Retinal pigment epithelial cell (primary cell): ENCODE data around the gene GTPBP4.
A peak's percentile ranks its signal among the peaks of the same experiment; 100 is the strongest.

Source experiments
- DNase-seq: peaks from one replicate; pipeline ENCODE4 v3.0.0-alpha.2; 2010; ENCODE audit warnings: low read depth
- H3K4me3 ChIP-seq: 2 replicates; pipeline ENCODE4 v1.5.1; 2011; ENCODE audit warnings: mild to moderate bottlenecking, low read length, control low read depth, moderate library complexity
- TF ChIP-seq, protein P1 (sequence below): conservative IDR thresholded peaks from 2 replicates; pipeline ENCODE4 v1.5.1; 2011; ENCODE audit warnings: low read depth, low read length, control low read depth, inconsistent platforms

GTPBP4 gene

DNA sequence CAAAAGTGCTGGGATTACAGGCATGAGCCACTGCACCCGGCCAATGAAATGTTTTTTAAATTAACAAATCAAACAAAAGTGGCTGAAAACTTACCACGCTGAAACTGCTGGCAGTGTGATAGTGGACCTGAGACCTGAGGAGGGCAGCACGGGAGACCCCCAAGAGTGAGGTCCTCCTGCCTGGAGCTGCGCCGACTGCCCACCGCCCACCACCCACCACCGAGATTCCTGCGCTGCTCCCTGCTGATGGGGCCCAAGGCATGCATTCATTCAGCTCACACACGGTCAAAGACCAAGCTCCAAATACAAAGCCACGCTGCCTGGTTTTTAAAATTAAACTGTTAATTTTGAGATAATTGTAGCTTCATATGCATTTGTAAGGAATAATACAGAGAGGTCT is 40.4 kb upstream of the GTPBP4 start:
- TF ChIP-seq, protein P1, sequence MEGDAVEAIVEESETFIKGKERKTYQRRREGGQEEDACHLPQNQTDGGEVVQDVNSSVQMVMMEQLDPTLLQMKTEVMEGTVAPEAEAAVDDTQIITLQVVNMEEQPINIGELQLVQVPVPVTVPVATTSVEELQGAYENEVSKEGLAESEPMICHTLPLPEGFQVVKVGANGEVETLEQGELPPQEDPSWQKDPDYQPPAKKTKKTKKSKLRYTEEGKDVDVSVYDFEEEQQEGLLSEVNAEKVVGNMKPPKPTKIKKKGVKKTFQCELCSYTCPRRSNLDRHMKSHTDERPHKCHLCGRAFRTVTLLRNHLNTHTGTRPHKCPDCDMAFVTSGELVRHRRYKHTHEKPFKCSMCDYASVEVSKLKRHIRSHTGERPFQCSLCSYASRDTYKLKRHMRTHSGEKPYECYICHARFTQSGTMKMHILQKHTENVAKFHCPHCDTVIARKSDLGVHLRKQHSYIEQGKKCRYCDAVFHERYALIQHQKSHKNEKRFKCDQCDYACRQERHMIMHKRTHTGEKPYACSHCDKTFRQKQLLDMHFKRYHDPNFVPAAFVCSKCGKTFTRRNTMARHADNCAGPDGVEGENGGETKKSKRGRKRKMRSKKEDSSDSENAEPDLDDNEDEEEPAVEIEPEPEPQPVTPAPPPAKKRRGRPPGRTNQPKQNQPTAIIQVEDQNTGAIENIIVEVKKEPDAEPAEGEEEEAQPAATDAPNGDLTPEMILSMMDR, result no peak
- no peak for DNase-seq
- no peak overlapping the region for H3K4me3 ChIP-seq

DNA sequence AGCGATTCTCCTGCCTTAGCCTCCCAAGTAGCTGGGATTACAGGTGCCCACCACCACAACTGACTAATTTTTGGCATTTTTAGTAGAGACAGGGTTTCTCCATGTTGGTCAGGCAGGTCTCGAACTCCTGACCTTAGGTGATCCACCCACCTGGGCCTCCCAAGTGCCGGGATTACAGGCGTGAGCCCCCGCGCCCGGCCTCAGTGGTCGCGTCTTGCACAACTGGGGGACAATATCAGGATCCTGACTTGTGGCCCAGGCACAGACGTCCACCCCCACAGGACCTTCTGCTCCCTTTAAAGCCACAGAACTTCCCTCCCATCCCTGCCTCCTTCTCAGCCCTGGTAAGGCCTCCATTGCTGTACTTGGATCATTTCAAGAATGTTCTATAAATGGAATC is 39.9 kb upstream of the GTPBP4 start:
- no peak for DNase-seq
- no peak overlapping the region for H3K4me3 ChIP-seq
- TF ChIP-seq, protein P1, result no peak

DNA sequence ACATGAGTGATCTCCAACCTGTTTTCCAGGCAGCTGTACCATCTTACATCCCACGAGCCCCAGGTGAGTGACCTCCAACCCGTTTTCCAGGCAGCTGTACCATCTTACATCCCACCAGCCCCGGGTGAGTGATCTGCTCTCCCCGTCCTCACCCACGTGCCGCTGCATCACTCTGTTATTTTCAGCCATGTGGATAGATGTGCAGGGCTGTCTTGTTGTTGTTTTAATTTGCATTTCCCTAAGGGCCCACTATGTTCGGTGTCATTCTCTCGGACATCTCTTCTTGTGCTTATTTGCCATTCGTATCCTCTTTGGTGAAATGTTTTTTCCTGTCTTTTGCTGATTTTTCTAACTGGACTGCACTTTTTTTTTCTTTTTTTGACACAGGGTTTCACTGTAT is 38.8 kb upstream of the GTPBP4 start:
- no peak overlapping the region for H3K4me3 ChIP-seq
- TF ChIP-seq, protein P1, result no peak
- no peak for DNase-seq

DNA sequence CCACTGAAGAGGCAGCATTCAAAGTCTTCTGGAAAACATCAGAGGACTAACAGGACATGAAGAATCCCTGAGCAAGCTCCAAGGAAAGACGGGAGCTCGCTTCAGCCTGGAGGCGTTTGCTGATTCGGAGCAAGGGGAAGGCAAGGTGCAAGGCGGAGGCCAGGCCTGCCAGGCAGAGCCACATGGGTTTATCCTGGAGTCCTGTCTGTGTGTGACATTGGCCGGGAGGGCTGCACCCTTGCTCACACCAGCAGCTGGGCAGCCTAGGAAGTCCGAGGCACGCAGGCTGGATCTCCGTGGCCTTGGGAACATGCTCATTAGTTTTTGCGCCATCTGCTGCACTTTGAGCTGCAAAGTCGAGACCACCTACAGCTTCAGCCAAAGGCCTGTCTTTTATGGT is 34.4 kb upstream of the GTPBP4 start:
- no peak overlapping the region for H3K4me3 ChIP-seq
- TF ChIP-seq, protein P1, result no peak
- DNase-seq, result no peak

DNA sequence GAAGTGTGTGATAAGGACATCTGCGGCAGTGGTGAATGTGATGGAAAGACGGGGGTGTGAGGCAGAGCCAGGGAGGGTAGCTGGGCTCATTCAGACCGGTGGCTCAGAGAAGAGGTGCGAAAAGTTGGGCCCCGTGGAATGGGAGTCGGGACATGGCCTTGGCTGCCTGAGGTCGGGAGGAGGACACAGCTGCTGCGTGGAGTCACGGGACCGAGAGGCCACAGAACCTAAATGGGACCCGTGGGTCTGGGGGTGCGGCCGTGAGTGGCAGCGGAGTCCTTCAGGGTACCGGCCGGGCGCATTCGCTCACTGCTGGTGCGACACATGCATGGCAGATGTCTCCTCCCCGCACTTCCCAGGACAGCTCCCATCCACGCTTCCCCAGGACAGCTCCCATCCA is 33.8 kb upstream of the GTPBP4 start:
- DNase-seq, result no peak
- H3K4me3 ChIP-seq, result no peak overlapping the region
- TF ChIP-seq, protein P1, result no peak

DNA sequence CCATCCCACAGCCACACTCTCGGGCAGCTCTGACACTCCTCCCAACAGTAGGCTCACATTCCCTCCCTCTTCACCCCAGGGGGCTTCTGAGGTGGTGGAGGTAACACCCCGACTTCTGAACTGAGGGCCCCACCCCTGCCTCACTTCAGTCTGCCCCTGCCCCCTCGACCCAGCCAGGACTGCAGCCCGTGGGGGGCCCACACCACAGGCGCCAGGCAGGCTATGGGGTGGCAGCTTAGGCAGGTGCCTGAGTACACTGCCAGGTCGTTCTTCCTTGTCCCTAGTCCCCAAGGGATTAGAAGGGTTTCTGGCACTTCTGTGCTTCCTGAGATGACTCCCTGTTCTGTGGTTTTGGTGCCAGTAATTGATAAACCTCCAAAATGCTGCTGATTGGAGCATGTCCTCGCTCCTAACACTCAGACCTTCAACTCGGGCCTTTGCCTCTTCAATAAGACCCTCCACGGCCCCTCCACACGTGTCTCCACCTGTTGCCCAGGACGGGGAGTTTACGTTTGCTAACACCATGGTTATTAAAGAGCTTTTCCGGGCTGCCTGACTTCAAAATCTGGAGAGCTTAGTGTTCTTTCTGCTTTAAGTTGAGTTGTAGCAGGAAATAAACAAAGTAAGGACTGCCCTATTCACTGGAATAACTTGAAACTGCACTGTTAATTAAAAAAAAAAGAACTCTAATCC is 33.0 kb upstream of the GTPBP4 start:
- DNase-seq, result no peak
- TF ChIP-seq, protein P1, result no peak
- H3K4me3 ChIP-seq, result no peak overlapping the region

DNA sequence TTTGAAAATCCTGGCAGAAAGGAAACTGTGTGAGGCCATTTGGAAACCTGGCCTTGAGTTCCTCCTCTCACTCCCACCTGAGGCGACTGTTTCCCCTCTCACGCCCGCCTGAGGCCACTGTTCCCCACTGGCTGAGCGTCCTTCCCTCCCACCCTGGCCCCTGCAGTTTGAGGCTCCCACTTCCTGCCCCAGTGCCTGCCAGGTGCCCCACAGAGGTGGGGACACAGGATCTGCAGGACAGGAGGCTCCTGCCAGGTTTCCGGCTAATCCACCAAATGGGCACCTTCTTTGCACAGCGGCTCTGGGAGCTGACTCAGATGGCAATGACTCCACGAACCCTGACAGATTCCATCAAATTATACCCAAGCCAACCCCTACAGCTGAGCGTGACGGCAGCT is 32.4 kb upstream of the GTPBP4 start:
- DNase-seq, result no peak
- TF ChIP-seq, protein P1, result peak; percentile 31
- no peak overlapping the region for H3K4me3 ChIP-seq
